HepG2 (cell line): ENCODE measurements around the gene MTHFD1L. TPM values are rescaled to one million over a fixed set of nuclear protein-coding genes. Genes with fewer than 3 reads are reported as not detected.

ENCODE experiments used
- ONECUT2 ChIP-seq: sonication (generic); formaldehyde crosslinking; IDR thresholded peaks from 2 replicates; pipeline ENCODE4 v1.4.0; 2020; ENCODE audit warnings: missing genetic modification reagents
- PRDM4 ChIP-seq: sonication (generic); formaldehyde crosslinking; IDR thresholded peaks from 2 replicates; pipeline ENCODE4 v1.9.0; 2021; ENCODE audit warnings: missing genetic modification reagents, borderline replicate concordance
- RXRB ChIP-seq: IDR thresholded peaks from 2 replicates; pipeline ENCODE4 v1.6.1; 2016; ENCODE audit warnings: borderline replicate concordance, missing genetic modification reagents, missing compliant biosample characterization
- SETDB1 ChIP-seq: sonication (generic); formaldehyde crosslinking; IDR thresholded peaks from 2 replicates; pipeline ENCODE4 v1.5.1; 2020; ENCODE audit warnings: missing genetic modification reagents, mild to moderate bottlenecking, borderline replicate concordance
- SMAD3 ChIP-seq: sonication (generic); formaldehyde crosslinking; IDR thresholded peaks from 2 replicates; pipeline ENCODE4 v1.4.0; 2020; ENCODE audit warnings: missing genetic modification reagents
- TFAP4 ChIP-seq: sonication (generic); IDR thresholded peaks from 2 replicates; pipeline ENCODE4 v1.6.1; 2016; ENCODE audit warnings: low read depth, borderline replicate concordance
- ZBTB25 ChIP-seq: IDR thresholded peaks from 2 replicates; pipeline ENCODE4 v1.6.1; 2018; ENCODE audit warnings: missing genetic modification reagents
- ZMAT3 ChIP-seq: sonication (generic); formaldehyde crosslinking; conservative IDR thresholded peaks from 2 replicates; pipeline ENCODE4 v1.7.0; 2021; ENCODE audit warnings: missing genetic modification reagents
- ZNF253 ChIP-seq: sonication (generic); formaldehyde crosslinking; IDR thresholded peaks from 2 replicates; pipeline ENCODE4 v1.8.0; 2022; ENCODE audit warnings: mild to moderate bottlenecking, missing genetic modification reagents, borderline replicate concordance
- ZNF318 ChIP-seq: sonication (generic); formaldehyde crosslinking; IDR thresholded peaks from 2 replicates; pipeline ENCODE4 v1.4.0; 2020; ENCODE audit warnings: mild to moderate bottlenecking, missing genetic modification reagents
- ZNF607 ChIP-seq: sonication (generic); formaldehyde crosslinking; IDR thresholded peaks from 2 replicates; pipeline ENCODE4 v1.5.1; 2020; ENCODE audit warnings: missing genetic modification reagents, mild to moderate bottlenecking, borderline replicate concordance
- ZNF619 ChIP-seq: sonication (generic); formaldehyde crosslinking; IDR thresholded peaks from 2 replicates; pipeline ENCODE4 v1.4.0; 2020; ENCODE audit warnings: mild to moderate bottlenecking, missing genetic modification reagents
- ZNF709 ChIP-seq: sonication (generic); formaldehyde crosslinking; IDR thresholded peaks from 2 replicates; pipeline ENCODE4 v1.5.0; 2020; ENCODE audit warnings: mild to moderate bottlenecking, missing genetic modification reagents
- ZNF737 ChIP-seq: sonication (generic); formaldehyde crosslinking; IDR thresholded peaks from 2 replicates; pipeline ENCODE4 v1.5.0; 2020; ENCODE audit warnings: missing genetic modification reagents, mild to moderate bottlenecking, borderline replicate concordance
- ZNF780A ChIP-seq: sonication (generic); formaldehyde crosslinking; IDR thresholded peaks from 2 replicates; pipeline ENCODE4 v1.8.0; 2022; ENCODE audit warnings: mild to moderate bottlenecking, missing genetic modification reagents, moderate library complexity
- polyA plus RNA-seq, 8 experiments: library from polyadenylated mRNA; depleted of rRNA in 3 of 8; stranded (reverse) in 7 of 8; unstranded in 1 of 8; fragments of >200 nt; fragmentation: Illumina TruSeq in 4 of 8; extraction: Trizol in 4 of 8; gene quantifications; 2 replicates each; pipeline versions ENCODE4 v1.2.1 to v1.2.3, GENCODE V29; 2011 to 2016; ENCODE audit warnings: low read depth in 4 of 8, missing spikeins in 1 of 8, mixed read lengths in 1 of 8; ENCODE audit not compliant: insufficient read depth in 1 of 8
- total RNA-seq, 5 experiments: library from RNA; depleted of rRNA; stranded (reverse); fragments of >200 nt; fragmentation: Illumina TruSeq; extraction: Trizol; gene quantifications; 2 replicates each; pipeline ENCODE4 v1.2.3, GENCODE V29; 2016; ENCODE audit warnings: low read depth in 1 of 5
- TF ChIP-seq, protein P1 (sequence below): sonication (generic); formaldehyde crosslinking; IDR thresholded peaks from 2 replicates; pipeline ENCODE4 v1.8.1; 2023; ENCODE audit warnings: mild to moderate bottlenecking, missing genetic modification reagents, borderline replicate concordance

MTHFD1L gene
- total and polyA plus RNA-seq, 2 of the 13 experiments (the other 11 are each of a cell fraction or from before 2014, with no cell fraction given), result 24.0 to 39.6 TPM

GRCh38 chr6:151060096-151060765, 194.7 kb downstream of the MTHFD1L start (continued):
- TF ChIP-seq PRDM4 (CRISPR knock-in tag) (no peak), ZNF619 (CRISPR knock-in tag) (no peak), ZNF607 (CRISPR knock-in tag) (0 out of 2 replicates have a peak, but pooled peaks have one; percentile 21), ONECUT2 (no peak), ZNF737 (CRISPR knock-in tag) (no peak), TFAP4 (peak; percentile 81; the same call in 1 of the 2 replicates), SETDB1 (no peak), SMAD3 (no peak), ZNF253 (CRISPR knock-in tag) (no peak), ZNF780A (CRISPR knock-in tag) (no peak), ZMAT3 (CRISPR knock-in tag) (peak; percentile 54), ZBTB25 (CRISPR knock-in tag) (no peak), RXRB (CRISPR knock-in tag) (0 out of 2 replicates have a peak, but pooled peaks have one; percentile 53), ZNF709 (CRISPR knock-in tag) (no peak), ZNF318 (CRISPR knock-in tag) (no peak)
- TF ChIP-seq, protein P1, sequence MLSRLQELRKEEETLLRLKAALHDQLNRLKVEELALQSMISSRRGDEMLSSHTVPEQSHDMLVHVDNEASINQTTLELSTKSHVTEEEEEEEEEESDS, result peak; percentile 55; the same call in 1 of the 2 replicates
